SKM-1 treated with dmso at 0.1 percent for 144 hours (cell line): ENCODE results near the gene DTX1.
"Not testable (repeated sequence)": the region's sequence is repeated elsewhere in the genome, so short reads cannot be mapped to it uniquely, and the experiment has no call there.

Experiments
- DNase-seq: peaks from one replicate; lab custom pipeline; 2025; ENCODE audit not compliant: unreplicated experiment; lab: John Stamatoyannopoulos, UW

Gene DTX1

DNA sequence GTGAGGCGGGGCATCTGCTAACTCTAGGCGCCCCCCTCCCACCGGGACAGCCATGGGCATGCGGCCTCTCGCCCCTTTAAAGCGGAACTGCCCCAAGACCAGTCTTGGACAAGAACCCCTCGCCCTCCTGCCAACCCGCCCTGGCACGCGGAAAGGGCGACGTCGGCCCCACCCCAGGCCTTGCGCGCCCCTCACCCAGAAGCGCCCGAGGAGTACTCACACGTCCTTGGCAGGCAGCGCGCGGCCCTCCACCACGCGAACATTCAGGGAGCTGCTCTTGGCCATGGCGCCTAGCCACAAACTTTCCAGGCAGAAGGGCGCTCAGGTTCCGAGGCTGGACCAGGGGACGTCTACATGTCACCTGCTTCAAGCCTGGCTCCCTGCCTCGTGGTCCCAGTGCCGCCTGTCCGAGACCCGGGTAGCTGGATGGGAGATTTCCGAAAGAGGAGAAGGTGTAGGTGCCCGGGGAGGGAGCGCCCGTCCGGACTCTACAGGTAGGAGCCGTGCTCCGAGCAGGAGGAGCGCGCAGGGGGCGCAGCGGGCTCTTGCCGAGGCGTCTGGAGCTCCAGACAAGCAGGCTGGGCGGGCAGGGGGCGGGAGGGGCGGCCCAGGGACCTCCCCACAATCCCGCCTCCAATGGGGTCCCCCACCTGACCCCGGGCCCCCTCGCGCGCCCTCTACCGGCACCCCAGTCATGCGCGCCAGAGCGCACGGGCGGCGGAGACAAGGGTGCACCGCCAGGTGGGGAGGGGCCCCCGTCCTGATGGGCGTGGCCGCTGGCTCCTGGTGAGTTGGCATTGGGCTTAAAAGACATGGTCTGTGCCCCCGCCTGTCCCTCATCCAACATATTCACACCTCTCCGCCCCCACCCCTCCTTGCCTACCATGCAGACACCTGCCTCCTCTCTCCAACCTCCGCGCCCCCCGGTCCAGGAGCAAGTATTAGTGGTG is 78.9 kb downstream of the DTX1 start, which contains the start of gene RASAL1:
Gene RASAL1 (minus strand): TSS at position 584 of the 950 bp plus-strand sequence. CDS start 299 bp downstream, at position 285.
- DNase-seq = peak; percentile 11

DNA sequence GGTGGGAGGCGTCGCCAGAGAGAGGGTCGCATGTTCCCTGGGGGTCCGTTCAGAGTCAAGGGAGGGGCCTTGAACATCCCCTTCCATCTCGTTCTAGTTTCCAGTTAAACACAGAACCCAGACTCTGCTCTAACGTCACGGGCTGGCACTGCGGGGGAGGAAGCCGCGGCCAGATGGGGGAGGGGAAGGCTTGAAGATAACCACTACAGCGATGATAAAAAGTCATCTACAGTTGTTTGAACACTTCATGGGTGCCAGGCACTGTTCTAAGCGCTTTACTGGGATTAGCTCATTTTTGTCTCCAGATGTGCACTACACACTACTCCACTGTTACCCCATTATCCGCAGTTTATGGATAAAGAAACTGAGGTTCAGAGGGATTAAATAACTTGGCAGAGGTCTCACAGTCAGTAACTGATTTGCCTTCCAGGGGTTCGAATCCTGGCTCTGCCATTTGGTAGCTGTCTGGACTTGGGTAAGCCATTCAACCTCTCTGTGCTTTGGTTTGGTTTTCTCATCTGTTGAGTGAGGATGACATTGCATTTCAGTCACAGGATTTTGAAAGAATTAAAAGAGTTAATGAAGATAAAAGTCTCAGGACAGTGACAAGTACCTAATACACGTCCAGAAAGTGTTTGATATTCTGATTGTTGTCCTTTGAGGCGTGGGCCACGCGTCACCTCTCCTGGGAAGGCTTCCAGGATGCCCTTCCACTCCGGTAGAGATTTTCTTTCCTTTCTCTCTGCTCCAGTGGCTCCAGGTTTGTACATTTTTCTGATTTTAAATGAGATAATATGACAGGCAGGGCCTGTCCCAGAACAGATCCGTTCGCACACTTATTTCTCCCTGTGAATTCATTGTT is 79.8 kb downstream of the DTX1 start:
- DNase-seq = no peak

DNA sequence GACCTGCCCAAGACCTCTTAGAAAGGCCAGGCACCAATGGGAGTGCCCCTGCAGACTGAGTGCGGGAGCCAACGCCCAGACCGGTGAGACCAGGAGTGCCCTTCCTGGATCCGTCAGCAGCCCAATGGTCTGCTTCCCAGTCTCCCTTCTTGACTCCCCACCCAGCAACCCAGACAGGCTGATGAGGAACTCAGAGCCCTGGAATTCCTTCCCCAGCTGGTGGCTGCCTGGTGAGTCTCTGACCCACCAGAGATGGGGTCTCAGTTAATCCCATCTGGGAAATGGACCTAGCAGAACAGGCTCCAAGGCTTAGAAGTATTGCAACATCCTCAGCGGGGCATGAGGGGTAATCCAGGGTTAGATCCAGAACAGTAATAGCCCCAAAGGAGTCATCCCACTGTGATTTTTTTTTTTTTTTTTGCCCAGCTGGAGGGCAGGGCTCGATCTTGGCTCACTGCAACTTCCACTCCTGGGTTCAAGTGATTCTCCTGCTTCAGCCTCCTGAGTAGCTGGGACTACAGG is 80.5 kb downstream of the DTX1 start:
- DNase-seq = no peak

DNA sequence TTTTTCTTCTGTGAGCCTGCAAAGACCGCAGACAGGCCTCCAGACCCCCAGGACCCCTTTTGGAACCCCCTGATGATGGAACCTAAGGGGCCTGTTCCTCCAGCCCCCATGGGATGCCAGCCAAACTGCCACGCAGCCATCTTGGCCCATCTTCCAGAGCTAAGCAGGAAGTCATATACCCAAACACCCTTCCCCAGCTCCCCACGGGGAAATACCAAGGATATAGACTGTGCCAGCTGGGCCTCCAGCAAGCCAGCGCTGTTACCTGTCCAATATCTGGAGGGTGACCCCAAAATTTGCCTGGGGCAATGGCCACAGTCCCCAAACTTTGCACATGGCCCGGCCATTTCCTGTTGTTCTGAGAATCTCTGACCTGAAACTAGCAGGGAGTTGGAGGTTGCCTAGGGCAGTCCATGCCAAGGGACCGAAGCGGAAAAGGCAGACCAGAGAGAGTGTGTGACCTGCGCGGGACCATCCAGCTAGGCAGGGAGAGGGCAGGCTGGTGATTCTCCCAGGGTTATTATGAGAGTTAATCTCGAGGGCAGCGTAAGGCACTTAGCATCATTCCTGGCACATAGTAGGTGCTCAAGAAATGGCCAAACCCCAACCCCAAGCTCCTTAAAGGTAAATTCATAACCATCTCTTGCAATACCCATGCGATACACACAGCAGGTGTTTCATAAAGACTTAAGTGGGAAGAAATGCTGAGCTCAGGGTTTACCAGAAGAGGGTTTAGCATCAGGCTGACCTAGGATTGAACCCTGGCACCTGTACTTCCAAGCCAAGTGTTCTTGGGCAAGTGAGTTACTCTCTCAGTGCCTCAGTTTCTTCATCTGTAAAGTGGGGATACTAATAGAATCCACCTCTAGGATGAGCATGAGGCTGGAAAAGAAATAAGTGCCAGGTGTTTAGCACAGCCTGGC is 81.6 kb downstream of the DTX1 start:
- no peak for DNase-seq

DNA sequence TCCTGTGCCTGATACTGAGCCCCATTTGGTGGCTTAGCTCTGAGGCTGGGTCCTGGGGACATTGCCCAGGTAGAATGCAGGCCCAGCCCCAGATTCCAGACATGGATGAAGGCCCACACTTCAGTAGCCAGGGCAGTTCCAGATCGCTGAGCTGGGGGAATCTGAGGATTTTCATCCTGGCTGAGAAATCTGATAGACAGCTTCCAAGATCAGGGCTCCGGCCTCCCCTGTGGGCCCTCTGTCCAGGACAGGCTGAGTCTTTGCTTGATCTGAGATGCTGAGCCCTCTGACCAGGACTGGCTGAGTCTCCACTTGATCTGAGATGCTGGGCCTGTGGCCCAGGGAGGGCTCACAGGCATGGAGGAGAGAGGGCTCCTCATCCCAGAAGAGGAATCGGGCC is 82.3 kb downstream of the DTX1 start:
- DNase-seq = no peak

DNA sequence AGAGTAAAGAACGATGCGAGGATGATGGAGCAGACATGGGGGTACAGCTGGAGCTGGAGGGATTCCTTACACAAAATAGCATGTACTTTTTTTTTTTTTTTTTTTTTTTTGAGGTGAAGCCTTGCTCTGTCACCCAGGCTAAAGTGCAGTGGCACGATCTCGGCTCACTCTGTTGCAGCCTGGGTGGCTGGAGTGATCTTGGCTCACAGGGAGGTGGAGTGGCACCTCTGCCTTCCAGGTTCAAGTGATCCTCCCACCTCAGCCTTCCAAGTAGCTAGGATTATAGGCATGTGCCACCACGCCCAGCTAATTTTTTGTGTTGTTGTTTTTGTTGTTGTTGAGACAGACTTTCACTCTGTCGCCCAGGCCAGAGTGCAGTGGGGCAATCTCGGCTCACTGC is 84.2 kb downstream of the DTX1 start:
- DNase-seq = no peak

DNA sequence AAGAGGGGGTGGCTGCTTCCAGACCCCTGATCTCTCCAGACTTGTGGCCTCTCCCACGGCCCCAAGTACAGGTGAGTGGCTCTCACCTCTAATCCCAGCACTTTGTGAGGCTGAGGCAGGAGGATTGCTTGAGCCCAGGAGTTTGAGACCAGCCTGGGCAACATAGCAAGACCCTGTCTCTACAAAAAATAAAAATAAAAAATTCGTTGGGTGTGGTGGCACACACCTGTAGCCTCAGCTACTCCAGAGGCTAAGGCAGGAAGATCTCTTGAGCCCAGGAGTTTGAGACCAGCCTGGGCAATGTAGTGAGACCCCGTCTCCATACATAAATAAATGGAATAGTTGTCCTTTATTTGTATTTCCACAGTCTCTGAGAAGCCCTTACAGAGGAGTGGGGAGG is 85.2 kb downstream of the DTX1 start:
- not testable (repeated sequence) for DNase-seq

DNA sequence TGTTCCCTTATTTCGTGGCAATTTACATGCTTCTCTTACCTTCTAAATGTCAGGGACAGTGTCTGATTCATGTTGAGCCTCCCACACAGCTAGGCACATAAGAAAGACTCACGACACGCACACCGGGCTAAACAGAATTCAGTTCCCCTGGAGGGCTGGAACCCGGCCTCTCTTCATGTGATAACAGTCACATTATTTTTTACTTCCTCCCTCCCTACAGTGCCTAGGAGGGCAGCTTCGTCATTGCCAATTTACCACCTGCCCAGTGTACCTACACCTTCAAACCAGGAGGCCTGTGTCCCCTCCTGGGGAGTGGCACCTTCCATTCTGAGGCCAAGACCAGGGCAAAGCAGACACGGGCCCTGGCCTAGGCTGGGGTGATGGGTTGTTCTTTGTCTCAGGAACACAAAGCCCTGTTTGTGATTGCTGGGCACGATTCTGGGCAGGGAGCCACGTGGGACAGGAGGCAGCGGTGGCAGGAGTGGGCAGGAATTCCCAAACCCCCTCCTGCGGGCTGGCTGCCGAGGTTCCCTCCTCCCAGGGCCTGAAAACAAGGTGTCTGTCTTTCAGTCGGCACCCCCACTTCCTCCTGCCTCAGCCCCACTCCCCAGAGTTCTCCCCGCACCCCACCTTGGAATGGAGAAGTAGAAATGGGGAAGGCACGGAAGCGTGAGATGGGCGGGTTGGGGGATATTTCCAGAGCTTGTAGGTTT is 85.8 kb downstream of the DTX1 start:
- DNase-seq = peak; percentile 58

DNA sequence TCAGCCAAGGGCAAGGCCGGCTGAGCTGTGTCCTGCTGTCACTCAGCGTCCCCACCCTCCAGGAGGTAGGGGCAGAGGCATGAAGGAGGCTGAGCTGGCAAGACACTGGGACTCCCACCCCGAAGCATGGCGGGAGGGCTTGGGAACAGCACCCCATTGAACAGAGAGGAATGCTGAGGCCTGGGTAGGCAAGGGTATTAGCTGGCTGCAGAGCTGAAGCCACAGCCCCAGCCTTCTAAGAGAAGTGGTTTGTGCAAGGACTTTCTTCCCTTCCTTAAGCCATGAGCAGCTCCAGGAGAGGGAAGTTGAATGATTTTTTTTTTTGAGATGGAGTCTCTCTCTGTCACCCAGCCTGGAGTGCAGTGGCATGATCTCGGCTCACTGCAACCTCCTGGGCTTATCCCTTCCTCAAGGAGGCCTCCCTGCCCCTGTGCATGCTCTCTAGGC is 86.4 kb downstream of the DTX1 start:
- DNase-seq = peak; percentile 28

DNA sequence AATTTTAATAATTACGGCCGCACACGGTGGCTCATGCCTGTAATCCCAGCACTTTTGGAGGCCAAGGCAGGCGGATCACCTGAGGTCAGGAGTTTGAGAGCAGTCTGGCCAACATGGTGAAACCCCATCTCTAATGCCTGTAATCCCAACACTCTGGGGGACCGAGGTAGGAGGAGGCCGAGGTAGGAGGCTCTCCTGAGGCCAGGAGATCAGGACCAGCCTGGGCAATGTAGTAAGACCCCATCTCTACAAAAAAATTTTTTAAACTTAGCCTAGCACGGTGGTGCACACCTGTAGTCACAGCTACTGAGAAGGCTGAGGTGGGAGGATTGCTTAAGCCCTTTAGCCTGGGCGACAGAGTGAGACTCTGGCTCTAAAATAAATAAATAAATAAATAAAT is 87.4 kb downstream of the DTX1 start:
- DNase-seq = no peak

DNA sequence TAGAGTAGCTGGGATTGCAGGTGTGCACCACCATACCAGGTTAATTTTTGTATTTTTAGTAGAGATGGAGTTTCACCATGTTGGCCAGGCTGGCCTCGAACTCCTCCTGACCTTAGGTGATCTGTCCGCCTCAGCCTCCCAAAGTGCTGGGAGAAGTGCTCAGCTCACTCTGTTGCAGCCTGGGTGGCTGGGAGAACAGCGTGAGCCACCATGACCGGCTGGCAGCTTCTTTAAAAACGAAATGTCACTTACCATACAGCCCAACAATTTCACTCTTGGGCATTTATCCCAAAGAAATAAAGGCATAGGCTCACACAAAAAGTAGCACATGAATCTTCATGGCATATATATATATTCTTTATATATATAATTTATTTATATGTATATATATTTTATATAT is 88.3 kb downstream of the DTX1 start:
- DNase-seq = no peak

DNA sequence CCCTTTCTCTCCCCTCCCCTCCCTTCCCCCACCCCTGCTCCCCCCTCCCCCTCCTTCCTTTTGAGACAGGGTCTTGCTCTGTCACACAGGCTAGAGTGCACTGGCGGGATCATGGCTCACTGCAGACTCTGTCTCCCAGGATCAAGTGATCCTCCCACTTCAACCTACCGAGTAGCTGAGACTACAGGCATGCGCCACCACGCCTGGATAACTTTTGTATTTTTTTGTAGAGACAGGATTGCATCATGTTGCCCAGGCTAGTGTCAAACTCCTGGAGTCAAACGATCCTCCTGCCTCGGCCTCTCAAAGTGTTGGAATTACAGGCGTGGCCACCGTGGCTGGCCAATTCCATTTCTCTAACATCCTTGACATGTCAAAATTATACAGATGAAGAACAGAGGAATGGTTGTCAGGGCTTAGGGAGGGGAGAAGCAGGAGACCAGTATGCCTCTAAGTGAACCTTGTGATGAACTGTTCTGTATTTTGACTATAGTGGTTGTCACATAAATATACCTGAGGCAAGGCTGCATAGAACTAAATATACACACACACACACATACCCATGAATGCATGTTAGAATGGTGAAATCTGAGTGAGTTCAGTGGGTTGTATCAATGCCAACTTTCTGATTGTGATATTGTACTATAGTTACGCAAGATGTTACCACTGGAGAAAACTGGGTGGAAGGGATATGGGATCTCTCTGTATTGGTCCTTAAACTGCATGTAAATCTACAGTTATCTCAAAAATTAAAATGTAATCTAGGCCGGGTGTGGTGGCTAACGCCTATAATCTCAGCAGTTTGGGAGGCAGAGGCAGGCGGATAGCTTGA is 89.4 kb downstream of the DTX1 start:
- DNase-seq = no peak

DNA sequence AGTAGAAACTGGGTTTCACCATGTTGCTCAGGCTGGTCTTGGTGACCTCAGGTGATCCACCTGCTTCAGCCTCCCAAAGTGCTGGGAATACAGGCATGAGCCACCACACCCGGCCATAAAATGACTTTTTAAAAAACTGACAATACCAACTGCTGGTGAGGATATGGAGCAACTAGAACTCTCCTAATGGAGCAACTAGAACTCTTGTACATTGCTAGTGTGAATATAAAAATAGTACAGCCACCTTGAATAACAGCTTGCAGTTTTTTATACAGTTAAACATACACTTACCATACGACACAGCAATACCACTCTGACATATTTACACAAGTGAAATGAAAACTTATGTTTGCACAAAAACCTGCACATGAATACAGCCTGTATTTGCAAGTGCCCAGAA is 90.5 kb downstream of the DTX1 start:
- DNase-seq = no peak
